C4-2B (cell line): ENCODE measurements around the gene TSPEAR.

Source experiments
- H3K27ac ChIP-seq: fragments of 450-650 bp; 2 replicates; pipeline ENCODE4 v1.5.1; 2017
- CTCF ChIP-seq: fragments of 450-650 bp; conservative IDR thresholded peaks from 2 replicates; pipeline ENCODE4 v1.5.1; 2017; ENCODE audit warnings: mild to moderate bottlenecking
- ZFX ChIP-seq: fragments of 450-650 bp; IDR thresholded peaks from 2 replicates; pipeline ENCODE4 v1.6.1; 2017

The TSPEAR gene

GRCh38 chr21:44706026-44706705, 5.2 kb downstream of the TSPEAR start:
- H3K27ac ChIP-seq: no peak overlapping the region
- no peak for TF ChIP-seq CTCF
- no peak for TF ChIP-seq ZFX

DNA sequence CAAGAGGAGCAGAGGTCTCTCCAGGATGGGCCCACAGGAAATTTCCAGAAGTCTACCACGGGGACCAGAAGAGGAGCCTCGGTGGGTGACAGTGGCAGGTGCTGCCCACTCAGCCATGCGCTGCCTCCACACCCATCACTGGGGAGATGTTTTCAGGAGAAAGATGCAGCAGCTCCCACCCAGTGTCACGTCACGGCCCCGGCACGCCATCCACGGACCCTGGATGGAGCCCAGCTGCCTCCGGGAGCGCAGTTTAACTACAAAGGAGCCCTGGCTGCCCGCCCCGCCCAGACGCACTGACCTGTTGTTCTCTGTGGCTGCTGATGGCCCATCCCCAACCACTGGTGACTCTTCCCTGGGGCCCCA, 6.8 kb downstream of the TSPEAR start:
- TF ChIP-seq ZFX (no peak), CTCF (no peak)
- H3K27ac ChIP-seq: no peak overlapping the region

DNA sequence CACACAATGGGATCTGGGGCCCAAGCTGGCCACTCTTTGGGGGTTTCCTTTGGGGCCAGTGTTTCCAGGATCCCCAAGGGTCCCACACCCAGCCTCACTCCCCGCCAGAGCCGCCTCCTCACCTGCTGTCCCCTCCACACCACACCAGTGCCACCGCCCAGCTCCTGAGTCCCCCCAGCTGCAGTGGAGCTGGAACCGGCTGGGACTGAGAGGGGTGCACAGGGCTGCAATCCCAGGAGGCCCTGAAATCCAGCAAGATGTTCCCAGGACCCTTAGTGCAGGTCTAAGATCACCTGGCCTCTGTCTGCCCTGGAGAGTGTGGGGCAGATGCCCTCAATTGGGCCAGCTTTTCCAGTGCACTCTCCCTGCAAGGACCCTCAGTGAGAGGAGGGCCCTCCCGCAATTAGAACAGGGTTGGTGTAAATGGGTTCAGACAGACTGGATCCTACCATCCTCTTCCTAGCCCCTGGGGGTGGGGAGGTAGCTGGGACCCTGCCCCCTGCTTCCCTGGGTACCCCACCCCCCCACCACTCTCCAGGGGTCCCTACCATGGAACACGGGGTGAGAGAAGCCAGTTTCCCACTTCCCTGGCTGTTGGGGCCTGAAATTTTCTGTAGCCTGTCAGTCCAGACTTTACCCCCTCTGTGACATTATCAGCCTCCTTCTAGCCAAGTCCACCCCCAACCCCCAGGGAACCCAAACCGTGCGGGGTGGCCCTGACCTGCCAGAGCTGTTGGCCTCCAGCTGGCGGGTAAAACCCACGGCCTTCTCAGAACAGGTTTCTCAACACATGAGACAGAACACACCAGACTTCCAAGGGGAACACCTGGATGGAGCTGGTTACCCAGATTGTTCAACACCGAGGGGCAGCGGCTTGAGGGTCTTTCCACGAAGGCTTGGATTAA, 7.4 kb downstream of the TSPEAR start:
- TF ChIP-seq CTCF (no peak), ZFX (no peak)
- H3K27ac ChIP-seq: no peak overlapping the region

GRCh38 chr21:44702973-44703730, 8.2 kb downstream of the TSPEAR start:
- TF ChIP-seq ZFX (no peak), CTCF (no peak)
- no peak overlapping the region for H3K27ac ChIP-seq

GRCh38 chr21:44702111-44702972, 9.0 kb downstream of the TSPEAR start:
- no peak overlapping the region for H3K27ac ChIP-seq
- TF ChIP-seq CTCF (no peak), ZFX (no peak)

DNA sequence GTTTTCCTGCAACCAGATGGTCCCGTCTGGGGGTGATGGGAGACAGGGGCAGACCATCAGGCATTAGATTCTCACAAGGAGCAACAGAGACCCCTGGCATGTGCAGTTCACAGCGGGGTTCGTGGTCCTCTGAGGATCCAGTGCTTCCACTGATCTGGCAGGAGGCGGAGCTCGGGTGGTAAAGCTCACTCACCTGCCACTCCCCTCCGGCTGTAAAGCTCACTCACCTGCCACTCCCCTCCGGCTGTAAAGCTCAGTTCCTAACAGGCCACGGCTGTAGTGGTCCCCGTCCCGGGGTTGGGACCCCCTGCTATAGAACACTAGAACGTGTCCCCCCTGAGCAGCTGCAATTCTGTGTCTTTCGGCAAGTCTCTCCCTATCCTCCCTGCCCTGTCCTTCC, 9.8 kb downstream of the TSPEAR start:
- no peak overlapping the region for H3K27ac ChIP-seq
- no peak for TF ChIP-seq ZFX
- no peak for TF ChIP-seq CTCF
